Spleen (tissue), 11 donors: ENCODE measurements around the gene CINP. TPM values are rescaled to one million over a fixed set of nuclear protein-coding genes. Genes with fewer than 3 reads are reported as not detected.

Source experiments
- DNase-seq: peaks from one replicate; pipeline ENCODE4 v3.0.0-alpha.2; 2020
- H3K27ac ChIP-seq, 8 donors: fragments of 200-600 bp; sonication (generic) in 7 of 8; 1 replicate in 4 of 8; 2 replicates in 4 of 8; pipeline versions ENCODE4 v1.5.0 to v1.8.0; 2016 to 2021; ENCODE audit warnings: inconsistent platforms in 4 of 8, mild to moderate bottlenecking in 4 of 8, moderate library complexity in 1 of 8
- H3K27me3 ChIP-seq, 7 donors: fragments of 200-600 bp; sonication (generic) in 6 of 7; replicated peaks in 1 of 7; 1 replicate in 4 of 7; 2 replicates in 3 of 7; pipeline versions ENCODE4 v1.5.0 to v1.8.0; 2016 to 2021; ENCODE audit warnings: inconsistent platforms in 3 of 7, mild to moderate bottlenecking in 1 of 7
- H3K36me3 ChIP-seq, 6 donors: fragments of 200-600 bp; sonication (generic) in 5 of 6; 1 replicate in 4 of 6; 2 replicates in 2 of 6; pipeline versions ENCODE4 v1.5.0 to v1.8.0; 2016 to 2021; ENCODE audit warnings: inconsistent platforms in 2 of 6
- H3K4me1 ChIP-seq, 6 donors: fragments of 200-600 bp; sonication (generic) in 5 of 6; 1 replicate in 3 of 6; 2 replicates in 3 of 6; pipeline versions ENCODE4 v1.5.0 to v1.8.0; 2016 to 2021; ENCODE audit warnings: inconsistent platforms in 3 of 6
- H3K4me3 ChIP-seq, 8 donors: fragments of 200-600 bp; sonication (generic) in 7 of 8; 1 replicate in 4 of 8; 2 replicates in 4 of 8; pipeline versions ENCODE4 v1.5.0 to v1.8.0; 2016 to 2021; ENCODE audit warnings: inconsistent platforms in 4 of 8, mild to moderate bottlenecking in 4 of 8, moderate library complexity in 2 of 8
- H3K9me3 ChIP-seq, 8 donors: fragments of 200-600 bp; sonication (generic) in 7 of 8; 1 replicate in 4 of 8; 2 replicates in 4 of 8; pipeline versions ENCODE4 v1.5.0 to v1.8.0; 2016 to 2021; ENCODE audit warnings: inconsistent platforms in 4 of 8
- POLR2A ChIP-seq, 3 donors: fragments of 450-650 bp; IDR thresholded peaks; one replicate each; pipeline ENCODE4 v1.5.1; 2017; ENCODE audit warnings: antibody characterized with exemption in 3 of 3, mild to moderate bottlenecking in 1 of 3
- POLR2AphosphoS5 ChIP-seq, 3 donors: sonication (generic); formaldehyde crosslinking; IDR thresholded peaks; one replicate each; pipeline ENCODE4 v1.5.1; 2017; ENCODE audit warnings: antibody characterized with exemption in 3 of 3
- WGBS, 5 donors: extraction: QIAGEN DNeasy Blood & Tissue Kit in 3 of 5; methylation state at CpG; one replicate each; pipeline versions ENCODE4 v1.1.5 to v1.1.7; 2013 to 2018; 5-methylcytosine and 5-hydroxymethylcytosine counted together
- intact Hi-C: fragments of 100-400 bp; cut with DNase I; formaldehyde crosslinking; loops from one replicate; pipeline ENCODE4 v1.15.0; 2023; ENCODE audit warnings: low total_unique reads
- polyA plus RNA-seq, 3 donors: library from polyadenylated mRNA; stranded (reverse); fragments of 200-250 nt; gene quantifications; one replicate each; pipeline ENCODE4 v1.2.1, GENCODE V29; 2013
- total RNA-seq, 7 donors: library from RNA; depleted of rRNA in 3 of 7; stranded (reverse); fragments of >200 nt in 3 of 7; fragmentation: NEBNext Ultra II Directional in 4 of 7; extraction: Animal tissue kit (Norgen Biotek cat#: 25700) in 4 of 7; gene quantifications; one replicate each; pipeline versions ENCODE4 v1.1.0 to v1.2.1, GENCODE V29; 2016 to 2021
- TF ChIP-seq, protein P1 (sequence below), 11 experiments: fragments of 200-600 bp in 7 of 11; fragments of 450-650 bp in 4 of 11; sonication (generic) in 4 of 11; IDR thresholded peaks in 8 of 11; conservative IDR thresholded peaks in 3 of 11; 1 replicate in 7 of 11; 2 replicates in 4 of 11; pipeline versions ENCODE4 v1.4.0 to v1.8.0; 2016 to 2021; ENCODE audit warnings: antibody characterized with exemption in 11 of 11, inconsistent platforms in 4 of 11, mild to moderate bottlenecking in 1 of 11
- donor health status: healthy with polysubstance abuse.
- donor health status: DM: no; HTN: no; CAD: no; lungs with moderate emphysema.
- donor health status: DM: no; HTN: no; CAD: no.
- donor health status: Bipolar disorder and iron deficiency.
- donor health status: healthy.
- donor health status: DM: no; HTN: no; CAD: no.
- donor health status: DM: yes; HTN: yes; CAD: no.

The CINP gene
- total and polyA plus RNA-seq, 10 donors: 22.8 to 39.5 (median 29.1) TPM

DNA sequence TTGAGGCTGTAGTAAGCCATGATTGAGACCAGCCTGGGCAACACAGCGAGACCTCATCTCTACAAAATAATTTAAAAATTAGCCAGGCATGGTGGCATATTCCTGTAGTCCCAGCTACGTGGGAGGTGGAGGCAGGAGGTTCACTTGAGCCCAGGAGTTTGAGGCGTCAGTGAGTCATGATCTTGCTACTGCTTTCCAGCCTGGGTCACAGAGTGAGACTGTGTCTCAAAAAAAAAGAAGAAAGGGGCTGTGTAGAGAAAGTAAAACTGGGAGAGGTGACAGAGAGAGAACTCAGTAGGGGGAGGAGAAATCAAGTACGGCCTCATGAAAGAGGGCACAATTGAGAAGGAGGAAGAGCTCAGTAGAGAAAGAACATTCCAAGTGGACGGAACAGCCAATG lies 12.4 kb upstream of the CINP start:
- no peaks in the 10 kb centered on the region for H3K27me3 ChIP-seq
- intact Hi-C loops: no loop called here
- peaks cover 0 to 48% (median 15%) of the 10 kb centered on the region in 6 donors for H3K36me3 ChIP-seq
- H3K9me3 ChIP-seq: no peaks in the 10 kb centered on the region
- DNase-seq: no peak
- H3K27ac ChIP-seq: no peak overlapping the region
- no peak overlapping the region for H3K4me3 ChIP-seq
- TF ChIP-seq POLR2A (IDR thresholded peaks at IDR 0.05) (no peak), POLR2AphosphoS5 (IDR thresholded peaks at IDR 0.05) (no peak)
- TF ChIP-seq, protein P1, sequence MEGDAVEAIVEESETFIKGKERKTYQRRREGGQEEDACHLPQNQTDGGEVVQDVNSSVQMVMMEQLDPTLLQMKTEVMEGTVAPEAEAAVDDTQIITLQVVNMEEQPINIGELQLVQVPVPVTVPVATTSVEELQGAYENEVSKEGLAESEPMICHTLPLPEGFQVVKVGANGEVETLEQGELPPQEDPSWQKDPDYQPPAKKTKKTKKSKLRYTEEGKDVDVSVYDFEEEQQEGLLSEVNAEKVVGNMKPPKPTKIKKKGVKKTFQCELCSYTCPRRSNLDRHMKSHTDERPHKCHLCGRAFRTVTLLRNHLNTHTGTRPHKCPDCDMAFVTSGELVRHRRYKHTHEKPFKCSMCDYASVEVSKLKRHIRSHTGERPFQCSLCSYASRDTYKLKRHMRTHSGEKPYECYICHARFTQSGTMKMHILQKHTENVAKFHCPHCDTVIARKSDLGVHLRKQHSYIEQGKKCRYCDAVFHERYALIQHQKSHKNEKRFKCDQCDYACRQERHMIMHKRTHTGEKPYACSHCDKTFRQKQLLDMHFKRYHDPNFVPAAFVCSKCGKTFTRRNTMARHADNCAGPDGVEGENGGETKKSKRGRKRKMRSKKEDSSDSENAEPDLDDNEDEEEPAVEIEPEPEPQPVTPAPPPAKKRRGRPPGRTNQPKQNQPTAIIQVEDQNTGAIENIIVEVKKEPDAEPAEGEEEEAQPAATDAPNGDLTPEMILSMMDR (IDR thresholded peaks at IDR 0.05 in 8 of 11, conservative IDR thresholded peaks at IDR 0.05 in 3 of 11): no peak
- WGBS, 5 donors: 84 to 93% (median 91%) methylated on average over 5 of the region's 5 CpGs
- H3K4me1 ChIP-seq: peaks cover 0 to 17% (median 7%) of the 10 kb centered on the region in 6 donors

DNA sequence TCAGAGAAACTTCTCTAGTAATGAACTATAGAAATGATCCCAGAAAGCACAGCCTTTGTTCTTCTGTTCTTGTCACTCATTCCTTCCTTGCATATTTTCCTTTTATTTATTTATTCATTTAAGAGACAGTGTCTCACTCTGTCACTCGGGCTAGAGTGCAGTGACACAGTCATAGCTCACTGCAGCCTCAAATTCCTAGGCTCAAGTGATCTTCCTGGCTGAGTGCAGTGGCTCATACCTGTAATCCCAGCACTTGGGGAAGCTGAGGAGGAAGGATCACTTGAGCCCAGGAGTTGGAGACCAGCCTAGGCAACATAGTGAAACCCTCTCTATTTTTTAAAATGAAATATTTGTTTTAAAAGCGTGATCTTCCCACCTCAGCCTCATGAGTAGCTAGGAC lies 11.6 kb upstream of the CINP start:
- intact Hi-C loops: no loop called here
- Histone ChIP-seq H3K9me3 (no peaks in the 10 kb centered on the region), H3K27ac (no peak overlapping the region), H3K27me3 (no peaks in the 10 kb centered on the region), H3K4me1 (peaks cover 0 to 24% (median 10%) of the 10 kb centered on the region in 6 donors), H3K4me3 (no peak overlapping the region), H3K36me3 (peaks cover 0 to 40% (median 15%) of the 10 kb centered on the region in 6 donors)
- 90 to 97% (median 94%) methylated on average over 2 of the region's 2 CpGs for WGBS, 5 donors
- TF ChIP-seq, protein P1 (IDR thresholded peaks at IDR 0.05 in 8 of 11, conservative IDR thresholded peaks at IDR 0.05 in 3 of 11): no peak
- TF ChIP-seq POLR2AphosphoS5 (IDR thresholded peaks at IDR 0.05): no peak
- no peak for TF ChIP-seq POLR2A (IDR thresholded peaks at IDR 0.05)
- no peak for DNase-seq

DNA sequence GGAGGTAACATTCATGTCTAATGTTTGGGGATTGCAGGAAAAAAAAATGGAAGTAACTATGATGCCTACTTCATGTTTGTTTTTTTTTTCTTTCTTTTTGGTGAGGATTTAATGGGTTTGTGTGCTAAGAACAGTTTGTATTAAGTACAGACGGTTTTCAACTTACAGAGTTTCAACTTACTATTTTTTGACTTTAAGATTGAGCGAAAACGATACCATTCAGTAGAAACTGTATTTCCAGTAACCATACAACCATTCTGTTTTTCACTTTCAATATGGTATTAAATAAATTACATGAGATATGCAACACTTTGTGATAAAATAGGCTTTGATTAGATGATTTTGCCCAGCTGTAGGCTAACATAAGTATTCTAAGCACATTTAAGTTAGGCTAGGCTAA lies 10.4 kb upstream of the CINP start:
- Histone ChIP-seq H3K27ac (no peak overlapping the region), H3K4me3 (no peak overlapping the region), H3K9me3 (no peaks in the 10 kb centered on the region), H3K4me1 (peaks cover 0 to 35% (median 10%) of the 10 kb centered on the region in 6 donors), H3K36me3 (peaks cover 0 to 28% (median 11%) of the 10 kb centered on the region in 6 donors), H3K27me3 (no peaks in the 10 kb centered on the region)
- intact Hi-C loops: no loop called here
- no peak for TF ChIP-seq POLR2A (IDR thresholded peaks at IDR 0.05)
- TF ChIP-seq POLR2AphosphoS5 (IDR thresholded peaks at IDR 0.05): no peak
- TF ChIP-seq, protein P1 (IDR thresholded peaks at IDR 0.05 in 8 of 11, conservative IDR thresholded peaks at IDR 0.05 in 3 of 11): no peak
- no peak for DNase-seq
- WGBS, 5 donors: 75 to 89% (median 79%) methylated on average over 3 of the region's 3 CpGs

DNA sequence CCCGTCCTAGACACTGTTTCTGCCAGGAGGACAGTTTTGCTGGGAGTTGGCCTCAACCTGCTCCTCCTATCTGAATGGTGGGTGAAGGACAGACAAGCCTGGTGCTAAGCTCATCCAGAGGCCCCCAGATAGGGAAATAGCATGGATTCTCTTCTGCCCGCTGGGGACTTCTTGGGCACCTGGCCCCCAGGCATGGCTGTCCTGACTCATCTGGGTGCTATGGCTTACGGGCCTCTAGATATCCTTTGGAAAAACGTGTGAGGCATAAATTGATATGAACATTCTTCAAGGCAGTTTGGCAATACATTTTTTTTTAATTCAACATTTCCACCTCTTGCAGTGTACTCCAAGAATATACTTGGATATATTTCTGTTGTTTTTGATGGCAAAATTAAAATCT lies 8.7 kb upstream of the CINP start:
- Histone ChIP-seq H3K4me3 (peak overlapping the region in 2 of 8 donors; percentile 2 to 47), H3K27ac (peak overlapping the region in 7 of 8 donors; percentile 67 to 89 (median 83))
- WGBS, 5 donors: 86 to 96% (median 90%) methylated on average over 4 of the region's 4 CpGs

More for the DNA sequence above, 8.7 kb upstream of the CINP start:
- no peaks in the 10 kb centered on the region for H3K9me3 ChIP-seq
- peaks cover 0 to 43% (median 8%) of the 10 kb centered on the region in 6 donors for H3K4me1 ChIP-seq
- TF ChIP-seq, protein P1 (IDR thresholded peaks at IDR 0.05 in 8 of 11, conservative IDR thresholded peaks at IDR 0.05 in 3 of 11): no peak
- TF ChIP-seq POLR2A (IDR thresholded peaks at IDR 0.05) (no peak), POLR2AphosphoS5 (IDR thresholded peaks at IDR 0.05) (no peak)
- intact Hi-C loops: no loop called here
- H3K36me3 ChIP-seq: peaks cover 0 to 11% (median 0%) of the 10 kb centered on the region in 6 donors
- H3K27me3 ChIP-seq: no peaks in the 10 kb centered on the region
- no peak for DNase-seq
